Colonic mucosa (tissue), 4 donors: Measurements from ENCODE around the gene TICRR. TPM values are rescaled to one million over a fixed set of nuclear protein-coding genes. Genes with fewer than 3 reads are reported as not detected.

Experiments used
- DNase-seq: peaks from one replicate; pipeline ENCODE4 v3.0.0-alpha.2; 2020
- H3K27ac ChIP-seq: fragments of 200-600 bp; one replicate; pipeline ENCODE4 v1.8.0; 2021
- H3K27me3 ChIP-seq: fragments of 200-600 bp; one replicate; pipeline ENCODE4 v1.8.0; 2021
- H3K36me3 ChIP-seq: fragments of 200-600 bp; one replicate; pipeline ENCODE4 v1.8.0; 2021
- H3K4me1 ChIP-seq: fragments of 200-600 bp; one replicate; pipeline ENCODE4 v1.8.0; 2021; ENCODE audit warnings: mild to moderate bottlenecking
- H3K4me3 ChIP-seq: fragments of 200-600 bp; one replicate; pipeline ENCODE4 v1.8.0; 2021
- H3K9ac ChIP-seq, 2 donors: one replicate each; pipeline ENCODE4 v1.7.0; 2013; ENCODE audit warnings: control low read depth in 2 of 2, low read depth in 2 of 2, low read length in 2 of 2
- H3K9me3 ChIP-seq: fragments of 200-600 bp; one replicate; pipeline ENCODE4 v1.8.0; 2021
- CTCF ChIP-seq: fragments of 200-600 bp; IDR thresholded peaks from one replicate; pipeline ENCODE4 v1.8.0; 2022; ENCODE audit warnings: antibody characterized with exemption, mild to moderate bottlenecking
- intact Hi-C: fragments of 100-400 bp; cut with DNase I; formaldehyde crosslinking; loops from one replicate; pipeline ENCODE4 v1.14.1; 2022
- total RNA-seq, 2 donors: library from RNA; stranded (reverse); fragmentation: NEBNext Ultra II Directional in 1 of 2; extraction: Animal tissue kit (Norgen Biotek cat#: 25700) in 1 of 2; gene quantifications; one replicate each; pipeline ENCODE4 v1.2.1, GENCODE V29; 2021
- donor health status: healthy.
- donor health status: DM: no; HTN: no; CAD: no.
- donor health status: DM: no; HTN: no; CAD: no.

The TICRR gene
- total RNA-seq, 2 donors from 2014 or later = 2.9 to 14.6 TPM

- no peaks in the 10 kb centered on the region for H3K36me3 ChIP-seq
- DNase-seq = no peak
- H3K27ac ChIP-seq = no peak overlapping the region
- TF ChIP-seq CTCF = no peak
- no peaks in the 10 kb centered on the region for H3K27me3 ChIP-seq
- H3K4me3 ChIP-seq = no peak overlapping the region
- intact Hi-C loops = loop anchor here (5.0 to 10.0 kb wide), 2 partner anchors 58 to 201 kb away; partner anchors contain the start of gene RHCG
- H3K4me1 ChIP-seq = no peaks in the 10 kb centered on the region
- H3K9ac ChIP-seq = no peak overlapping the region
- no peaks in the 10 kb centered on the region for H3K9me3 ChIP-seq
Observed at GRCh38 chr15:89555768-89556167, 19.5 kb upstream of the TICRR start.

DNA sequence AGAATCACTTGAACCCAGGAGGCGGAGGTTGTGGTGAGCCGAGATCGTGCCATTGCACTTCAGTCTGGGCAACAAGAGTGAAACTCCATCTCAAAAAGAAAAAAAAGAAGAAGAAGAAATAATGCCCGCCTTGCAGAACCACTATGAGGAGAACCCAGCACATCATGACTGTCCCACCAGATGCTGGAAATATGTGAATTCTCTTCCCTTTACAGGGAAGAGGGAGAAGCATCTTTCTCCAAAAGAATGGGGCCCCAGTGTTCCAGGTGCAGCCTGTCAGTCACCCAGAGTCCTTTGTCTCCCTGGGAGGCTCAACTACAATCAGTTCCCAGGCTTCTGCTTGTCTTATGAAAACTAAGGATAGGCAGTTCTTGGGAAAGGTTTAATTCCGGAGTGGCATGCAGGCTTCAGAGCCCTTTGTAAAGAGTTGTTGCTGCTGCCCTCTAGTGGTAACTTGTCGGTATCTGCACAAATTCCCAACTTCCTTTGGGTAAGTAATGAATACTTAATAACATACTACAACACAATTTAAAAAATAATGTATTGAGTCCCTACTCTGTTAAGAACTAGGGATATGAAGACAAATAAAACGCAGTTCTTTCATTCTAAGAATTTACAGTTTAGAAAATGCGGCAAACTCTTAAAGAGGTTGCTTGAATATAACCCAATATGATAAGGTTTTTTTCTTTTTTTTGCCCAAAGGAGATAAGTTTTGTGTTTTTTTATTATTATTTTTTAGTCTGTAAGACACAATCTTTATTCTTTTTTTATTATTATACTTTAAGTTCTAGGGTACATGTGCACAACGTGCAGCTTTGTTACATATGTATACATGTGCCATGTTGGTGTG is 18.6 kb upstream of the TICRR start:
- intact Hi-C loops = loop anchor here (5.0 to 10.0 kb wide), 2 partner anchors 59 to 202 kb away; partner anchors contain the start of gene RHCG
- Histone ChIP-seq H3K36me3 (no peaks in the 10 kb centered on the region), H3K27ac (no peak overlapping the region), H3K9ac (no peak overlapping the region), H3K4me1 (no peaks in the 10 kb centered on the region), H3K4me3 (no peak overlapping the region), H3K27me3 (peaks cover 5% of the 10 kb centered on the region), H3K9me3 (no peaks in the 10 kb centered on the region)
- TF ChIP-seq CTCF = peak; percentile 82
- peak; percentile 63 for DNase-seq

DNA sequence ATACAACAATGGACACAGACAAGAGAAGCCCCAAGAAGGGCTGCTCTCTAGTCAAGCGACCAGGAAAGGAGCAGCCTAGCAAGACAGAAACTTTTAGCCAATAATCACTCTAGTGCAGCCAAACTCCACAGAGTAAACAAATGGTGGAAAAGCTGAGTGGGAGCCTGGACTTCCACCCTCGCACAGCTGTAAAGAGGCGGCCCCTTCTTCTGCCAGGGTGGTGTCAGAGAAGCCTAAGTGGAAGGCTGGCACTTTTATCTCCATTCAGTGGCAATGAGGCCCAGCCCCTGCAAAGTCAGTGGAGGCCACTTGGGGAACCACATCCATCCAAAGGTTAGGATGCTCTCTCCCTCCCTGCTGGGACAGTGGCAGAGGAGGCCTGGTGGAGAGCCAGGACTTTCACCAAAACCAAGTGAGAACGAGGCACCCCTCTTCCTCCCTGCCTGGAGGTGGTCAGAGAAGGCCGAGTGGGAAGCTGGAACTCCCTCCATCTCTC is 15.5 kb upstream of the TICRR start:
- no peak for DNase-seq
- intact Hi-C loops = loop anchor here (5.0 to 10.0 kb wide), 2 partner anchors 63 to 205 kb away; partner anchors contain the start of gene RHCG
- TF ChIP-seq CTCF = no peak
- Histone ChIP-seq H3K4me1 (no peaks in the 10 kb centered on the region), H3K27ac (no peak overlapping the region), H3K9ac (no peak overlapping the region), H3K4me3 (no peak overlapping the region), H3K27me3 (peaks cover 5% of the 10 kb centered on the region), H3K36me3 (no peaks in the 10 kb centered on the region), H3K9me3 (no peaks in the 10 kb centered on the region)

DNA sequence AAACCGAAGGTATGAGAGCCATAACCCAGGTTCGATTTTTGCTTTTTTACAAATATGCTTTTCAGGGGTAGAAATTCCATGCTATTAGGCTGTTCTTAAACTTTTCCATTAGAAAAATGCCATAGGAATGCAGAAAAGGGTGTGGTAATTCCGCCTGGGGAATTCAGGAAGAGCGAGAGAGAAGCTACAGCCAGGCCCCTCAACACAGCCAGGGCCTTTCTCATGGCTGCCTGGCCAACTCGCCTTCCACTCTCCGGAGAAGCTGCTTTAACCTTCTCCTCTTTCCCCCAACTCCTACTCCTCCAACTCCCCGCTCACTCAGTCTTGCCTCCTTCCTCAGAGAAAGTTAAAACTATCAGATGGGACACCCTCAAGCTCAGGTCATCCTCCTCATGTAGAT is 9.1 kb upstream of the TICRR start:
- TF ChIP-seq CTCF = no peak
- Histone ChIP-seq H3K27me3 (peaks cover 1% of the 10 kb centered on the region), H3K9me3 (no peaks in the 10 kb centered on the region), H3K4me3 (no peak overlapping the region), H3K9ac (no peak overlapping the region), H3K36me3 (no peaks in the 10 kb centered on the region), H3K4me1 (no peaks in the 10 kb centered on the region), H3K27ac (no peak overlapping the region)
- DNase-seq = no peak
- intact Hi-C loops = no loop called here

DNA sequence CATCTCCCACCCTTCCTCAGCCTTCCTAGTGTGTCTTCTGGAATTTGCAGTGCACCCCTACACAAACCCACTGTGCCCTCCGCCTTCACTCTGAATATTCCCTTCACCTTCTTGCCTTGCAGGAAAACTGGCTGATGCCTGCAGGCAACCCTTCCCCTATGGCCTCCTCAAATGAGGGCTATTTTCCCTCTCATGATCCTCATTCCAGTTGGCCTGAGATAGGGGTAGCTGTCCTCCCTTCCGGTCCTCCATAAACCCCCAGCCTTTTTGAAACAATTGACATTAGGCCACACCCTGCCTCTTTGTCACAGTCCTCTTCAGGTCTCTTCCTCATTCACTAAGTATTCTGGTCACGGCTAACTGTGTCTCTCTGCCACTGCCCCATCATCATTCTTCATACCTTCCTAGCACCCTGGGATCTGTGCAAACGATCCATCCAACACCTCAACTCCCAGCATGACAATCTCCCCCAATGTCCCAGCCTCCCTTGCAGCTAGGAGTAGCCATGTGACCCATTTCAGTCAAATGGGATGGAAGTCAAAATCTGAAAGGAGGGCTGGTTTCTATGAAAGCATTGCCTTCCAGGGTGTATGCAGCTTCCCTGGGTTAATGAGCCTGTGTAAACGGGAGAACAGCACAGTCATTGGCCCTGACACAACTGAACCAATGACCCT is 8.5 kb upstream of the TICRR start:
- Histone ChIP-seq H3K9me3 (no peaks in the 10 kb centered on the region), H3K27ac (no peak overlapping the region), H3K9ac (no peak overlapping the region), H3K36me3 (no peaks in the 10 kb centered on the region), H3K4me1 (no peaks in the 10 kb centered on the region), H3K4me3 (no peak overlapping the region), H3K27me3 (no peaks in the 10 kb centered on the region)
- DNase-seq = no peak
- intact Hi-C loops = no loop called here
- TF ChIP-seq CTCF = no peak
